ACHN (cell line): Measurements from ENCODE around the gene INCENP.
"Not testable (repeated sequence)": the region's sequence is repeated elsewhere in the genome, so short reads cannot be mapped to it uniquely, and the experiment has no call there.

Experiments
- DNase-seq: peaks from one replicate; pipeline ENCODE4 v3.0.0-alpha.2; 2015
- in situ Hi-C: cut with HindIII; loops from 2 replicates; pipeline ENCODE4 v1.10.0; 2017; ENCODE audit warnings: low sequenced_read_pairs, low pct_ligation_motif_present, low pct_unique_long_range_greater_than_20kb

Gene INCENP

DNA sequence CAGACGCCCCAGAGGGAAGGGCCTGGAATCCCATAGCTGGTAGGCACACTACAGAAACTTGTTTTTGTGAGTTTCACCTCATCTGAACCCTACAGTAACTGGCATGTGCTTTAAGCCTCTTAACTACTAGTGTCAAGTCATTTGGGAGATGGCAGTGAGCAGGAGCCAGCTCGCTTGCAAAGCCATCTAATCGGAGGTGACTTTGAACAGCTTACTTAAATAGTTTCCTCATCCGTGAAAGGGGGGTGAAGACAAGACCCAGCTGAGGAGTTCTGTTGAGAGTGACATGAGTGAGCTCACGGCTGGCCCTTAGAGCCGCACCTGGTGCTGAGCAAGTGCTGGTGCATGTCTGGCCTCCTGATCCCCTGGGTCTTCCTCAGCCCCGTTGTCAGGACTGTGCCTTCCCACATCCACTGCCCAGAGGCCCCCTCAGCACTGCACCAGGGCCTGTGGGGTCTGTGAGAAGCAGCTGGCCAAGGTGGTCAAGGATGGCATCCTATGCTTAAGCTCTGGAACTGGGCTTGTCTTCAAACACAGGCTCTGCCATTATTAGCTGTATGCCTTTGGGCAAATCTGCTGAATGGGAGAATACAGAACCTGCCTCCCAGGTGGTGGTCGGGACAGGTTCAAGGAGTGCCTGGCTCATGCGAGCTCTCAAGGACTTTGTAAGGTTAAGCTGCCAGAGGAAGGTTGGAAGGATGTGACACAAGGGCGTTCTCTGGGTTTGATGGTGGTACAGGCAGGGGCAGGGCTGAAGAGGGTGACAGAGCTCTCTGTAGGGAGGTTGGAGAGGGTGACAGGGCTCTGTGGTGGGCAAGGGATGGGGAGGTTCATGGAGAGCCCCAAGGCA is 27.3 kb downstream of the INCENP start:
- in situ Hi-C loops = no loop called here
- no peak for DNase-seq

DNA sequence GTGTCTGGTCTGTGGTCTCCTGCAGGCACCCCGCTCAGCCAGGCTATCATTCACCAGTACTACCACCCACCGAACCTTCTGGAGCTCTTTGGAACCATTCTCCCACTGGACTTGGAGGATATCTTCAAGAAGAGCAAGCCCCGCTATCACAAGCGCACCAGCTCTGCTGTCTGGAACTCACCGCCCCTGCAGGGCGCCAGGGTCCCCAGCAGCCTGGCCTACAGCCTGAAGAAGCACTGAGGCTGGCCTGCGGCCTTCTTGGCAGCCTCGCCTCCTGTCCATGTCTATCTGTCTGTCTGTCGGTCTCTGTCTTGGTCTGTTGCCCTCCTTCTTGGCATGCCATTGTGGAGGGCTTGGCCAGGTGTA is 27.9 kb downstream of the INCENP start:
- in situ Hi-C loops = no loop called here
- no peak for DNase-seq

DNA sequence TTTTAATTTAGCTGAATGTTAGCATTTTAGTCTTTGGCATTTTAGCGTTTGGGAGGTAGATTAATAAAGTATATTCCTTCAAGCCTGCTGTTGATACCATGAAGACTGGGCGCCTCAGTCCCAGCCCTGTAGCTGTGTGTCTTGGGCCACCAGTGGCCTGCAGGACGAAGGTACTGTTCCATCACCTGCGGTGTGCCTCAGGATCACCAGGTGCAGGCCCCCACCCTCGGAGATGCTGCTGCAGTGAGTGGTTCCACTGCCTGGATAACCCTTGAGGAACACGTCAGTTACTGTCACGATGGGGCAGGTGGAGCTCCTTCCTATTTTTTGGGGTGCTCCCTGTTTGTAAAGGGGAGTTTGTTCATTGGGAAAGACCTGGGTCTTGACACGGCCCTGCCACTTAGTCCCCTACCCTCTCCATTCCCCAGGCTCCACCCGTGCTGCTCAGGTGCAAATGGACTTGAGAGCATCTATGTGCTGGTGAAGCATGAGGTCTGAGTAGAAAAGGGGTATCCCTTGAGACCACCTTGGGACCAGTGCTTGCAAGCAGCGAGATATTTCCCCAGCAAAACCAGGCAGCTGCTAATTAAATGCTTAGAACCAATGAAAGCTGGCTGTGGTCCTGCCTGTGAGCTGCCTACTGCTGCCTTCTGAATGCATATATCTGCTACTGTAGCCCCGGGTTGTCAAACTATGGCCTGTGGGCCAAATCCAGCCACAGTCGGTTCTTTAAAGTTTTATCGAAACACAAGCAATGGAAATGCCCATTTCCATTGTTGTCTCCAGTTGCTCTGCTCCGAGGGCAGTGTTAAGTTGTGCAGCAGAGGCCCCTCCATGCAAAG is 28.7 kb downstream of the INCENP start:
- DNase-seq = no peak
- in situ Hi-C loops = no loop called here

DNA sequence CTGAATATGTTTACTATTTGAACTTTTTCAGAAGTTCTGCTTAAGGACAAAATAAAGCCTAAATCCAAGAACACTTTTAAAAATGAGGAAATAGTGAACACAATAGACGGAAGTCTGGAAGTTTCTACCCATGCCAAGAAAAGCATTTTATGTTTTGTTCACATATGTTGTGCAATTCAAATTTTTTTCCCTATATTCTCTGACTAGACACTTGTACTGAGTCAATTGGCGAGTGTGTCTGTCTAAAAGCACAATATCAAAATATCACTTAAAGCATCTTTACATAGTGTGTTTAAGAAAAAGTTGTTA is 29.2 kb downstream of the INCENP start:
- DNase-seq = no peak
- in situ Hi-C loops = no loop called here

DNA sequence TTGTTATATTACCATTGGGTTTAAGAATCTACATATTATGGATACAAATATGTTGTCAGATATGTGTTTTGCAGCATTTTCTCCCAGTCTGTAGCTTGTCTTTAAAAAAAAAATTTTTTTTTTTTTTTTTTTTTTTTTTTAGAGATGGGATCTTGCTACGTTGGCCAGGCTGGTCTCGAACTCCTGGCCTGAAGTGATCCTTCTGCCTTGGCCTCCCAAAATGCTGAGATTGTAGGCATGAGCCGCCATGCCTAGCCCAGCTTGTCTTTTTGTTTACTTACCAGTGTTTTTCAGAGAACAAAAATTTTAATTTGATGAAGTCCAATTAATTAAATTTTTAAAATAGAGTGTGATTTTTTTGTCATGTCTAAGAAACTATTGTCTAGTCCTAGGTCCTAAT is 29.8 kb downstream of the INCENP start:
- in situ Hi-C loops = no loop called here
- no peak for DNase-seq

DNA sequence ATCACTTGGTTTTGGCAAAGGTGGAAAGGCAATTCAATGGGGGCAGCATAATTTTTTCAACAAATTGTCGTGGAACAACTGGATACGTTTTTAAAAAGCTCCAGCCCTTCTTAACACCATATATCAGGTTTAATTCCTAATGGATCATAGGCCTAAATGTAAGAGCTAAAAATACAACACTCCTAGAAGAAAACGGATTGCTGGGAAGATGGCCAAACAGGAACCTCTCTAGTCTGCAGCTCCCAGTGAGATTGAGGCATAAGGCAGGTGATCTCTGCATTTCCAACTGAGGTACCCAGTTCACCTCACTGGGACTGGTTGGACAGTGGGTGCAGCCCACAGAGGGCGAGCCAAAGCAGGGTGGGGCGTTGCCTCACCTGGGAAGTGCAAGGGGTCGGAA is 33.8 kb downstream of the INCENP start:
- in situ Hi-C loops = no loop called here
- DNase-seq = no peak

DNA sequence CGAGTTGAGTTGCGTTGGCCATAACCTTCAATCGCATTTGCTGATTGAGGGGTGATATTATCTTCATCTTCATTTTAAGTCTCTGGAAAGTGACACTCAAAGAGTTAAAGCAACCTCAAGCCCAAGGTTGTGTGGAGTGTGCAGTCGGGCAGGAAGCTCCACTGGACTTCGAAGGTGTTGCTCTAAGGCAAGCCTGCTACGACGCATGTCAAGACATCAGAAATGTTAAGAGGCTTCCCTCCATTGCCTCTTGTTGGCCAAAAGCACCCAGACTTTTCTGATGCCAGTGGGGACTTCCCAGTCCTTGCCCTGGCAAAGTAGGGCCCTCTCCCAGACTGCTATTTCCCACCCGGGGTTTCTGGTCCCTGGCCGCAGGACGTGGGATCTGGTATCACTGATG is 42.6 kb downstream of the INCENP start:
- DNase-seq = no peak
- in situ Hi-C loops = no loop called here

DNA sequence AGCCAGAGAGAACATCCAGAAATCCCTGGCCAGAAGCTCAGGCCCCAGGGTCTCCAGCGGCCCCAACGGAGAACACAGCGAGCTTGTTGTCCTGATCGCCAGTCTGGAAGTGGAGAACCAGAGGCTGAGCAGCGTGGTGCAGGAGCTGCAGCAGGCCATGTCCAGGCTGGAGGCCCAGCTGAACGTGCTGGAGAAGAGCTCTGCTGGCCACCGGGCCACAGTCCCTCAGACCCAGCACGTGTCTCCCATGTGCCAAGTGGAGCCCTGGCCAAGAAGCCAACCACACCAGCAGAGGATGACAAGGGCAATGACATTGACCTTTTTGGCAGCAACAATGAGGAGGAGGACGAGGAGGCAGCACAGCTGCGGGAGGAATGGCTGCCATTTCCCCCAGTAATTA is 45.6 kb downstream of the INCENP start:
- no peak for DNase-seq
- in situ Hi-C loops = no loop called here

DNA sequence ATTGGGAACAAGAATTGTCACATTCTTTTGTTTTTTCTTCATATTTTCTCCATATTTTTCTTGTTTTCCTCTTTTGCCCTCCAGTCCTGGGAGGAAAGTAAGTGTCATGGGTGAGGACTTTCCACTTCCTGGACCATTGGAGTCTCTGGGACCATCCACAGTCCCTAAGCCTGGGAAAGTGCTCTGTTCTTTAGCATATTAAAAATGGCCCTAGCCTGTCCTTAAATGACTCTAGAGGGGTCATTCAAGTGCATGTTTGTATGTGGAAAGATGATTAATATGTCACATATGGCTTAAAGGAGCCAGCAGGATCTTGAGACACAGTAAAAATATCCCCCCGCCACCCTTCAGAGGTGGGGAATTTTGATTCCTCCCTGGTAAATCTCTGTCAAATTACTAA is 46.1 kb downstream of the INCENP start:
- in situ Hi-C loops = no loop called here
- DNase-seq = no peak

DNA sequence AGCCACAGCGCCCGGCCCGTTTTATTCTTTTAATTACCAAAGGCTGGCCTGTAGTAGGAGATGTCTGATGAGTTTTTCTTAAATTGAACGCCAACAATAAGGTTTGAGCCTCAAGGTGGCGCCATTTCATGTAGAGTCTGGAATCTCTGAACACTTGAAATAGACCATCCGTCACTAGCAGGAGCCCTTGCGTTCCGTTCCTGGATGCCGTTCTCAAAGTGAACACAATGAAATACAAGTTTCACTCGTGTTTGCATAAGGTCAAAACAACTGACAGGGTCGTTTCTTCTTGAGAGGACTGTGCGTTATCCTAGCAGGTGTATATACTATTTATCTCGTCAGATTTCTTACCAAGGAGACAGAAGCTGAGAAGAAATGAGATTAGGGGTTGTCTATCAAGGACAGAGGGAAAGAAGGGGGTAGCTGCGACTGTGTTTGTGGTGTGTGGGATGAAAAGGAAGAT is 47.5 kb downstream of the INCENP start:
- peak; percentile 80 for DNase-seq
- in situ Hi-C loops = no loop called here

DNA sequence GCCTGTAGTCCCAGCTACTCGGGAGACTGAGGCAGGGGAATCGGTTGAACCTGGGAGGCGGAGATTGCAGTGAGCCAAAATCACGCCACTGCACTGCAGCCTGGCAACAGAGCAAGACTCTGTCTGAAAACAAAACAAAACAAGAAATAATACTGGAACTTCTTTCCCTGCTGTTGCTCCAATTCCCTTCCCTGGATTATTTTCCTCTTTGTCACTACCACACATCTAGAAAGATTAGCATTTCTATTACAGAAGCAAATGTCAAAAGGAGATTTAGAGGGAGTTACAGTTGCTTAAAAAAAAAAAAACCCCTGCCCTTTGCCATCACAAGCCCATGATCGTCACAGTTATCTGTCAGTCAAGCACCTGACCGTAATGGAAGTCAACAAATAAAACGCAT is 48.5 kb downstream of the INCENP start:
- in situ Hi-C loops = no loop called here

DNA sequence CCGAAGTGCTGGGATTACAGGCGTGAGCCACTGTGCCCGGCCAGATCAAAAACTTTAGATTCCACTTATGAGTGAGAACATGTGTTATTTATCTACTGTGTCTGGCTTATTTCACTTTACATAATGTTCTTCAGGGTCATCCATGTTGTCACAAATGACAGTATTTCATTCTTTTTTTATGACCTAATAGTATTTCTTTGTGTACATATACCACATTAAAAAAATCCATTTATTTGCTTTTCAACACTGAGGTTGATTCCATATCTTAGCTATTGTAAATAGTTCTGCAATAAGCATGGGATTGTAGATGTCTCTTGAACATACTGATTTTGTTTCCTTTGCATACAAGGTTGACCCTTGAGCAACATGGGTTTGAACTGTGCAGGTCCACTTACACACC is 53.0 kb downstream of the INCENP start:
- in situ Hi-C loops = no loop called here
- DNase-seq = no peak

More for the DNA sequence above, 48.5 kb downstream of the INCENP start:
- DNase-seq = no peak

DNA sequence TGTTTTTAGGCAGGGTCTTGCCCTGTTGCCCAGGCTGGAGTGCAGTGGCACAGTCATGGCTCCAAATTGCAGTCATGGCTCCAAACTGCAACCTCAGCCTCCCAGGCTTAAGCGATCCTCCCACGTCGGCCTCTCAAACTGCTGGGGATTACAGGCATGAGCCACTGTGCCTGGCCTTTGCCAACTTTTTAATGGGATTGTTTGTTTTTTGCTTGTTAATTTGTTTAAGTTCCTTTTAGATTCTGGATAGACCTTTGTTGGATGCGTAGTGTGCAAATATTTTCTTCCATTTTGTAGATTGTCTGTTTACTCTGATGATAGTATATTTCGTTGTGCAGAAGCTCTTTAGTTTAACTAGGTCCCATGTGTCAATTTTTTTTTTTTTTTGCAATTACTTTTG is 56.2 kb downstream of the INCENP start:
- in situ Hi-C loops = no loop called here

DNA sequence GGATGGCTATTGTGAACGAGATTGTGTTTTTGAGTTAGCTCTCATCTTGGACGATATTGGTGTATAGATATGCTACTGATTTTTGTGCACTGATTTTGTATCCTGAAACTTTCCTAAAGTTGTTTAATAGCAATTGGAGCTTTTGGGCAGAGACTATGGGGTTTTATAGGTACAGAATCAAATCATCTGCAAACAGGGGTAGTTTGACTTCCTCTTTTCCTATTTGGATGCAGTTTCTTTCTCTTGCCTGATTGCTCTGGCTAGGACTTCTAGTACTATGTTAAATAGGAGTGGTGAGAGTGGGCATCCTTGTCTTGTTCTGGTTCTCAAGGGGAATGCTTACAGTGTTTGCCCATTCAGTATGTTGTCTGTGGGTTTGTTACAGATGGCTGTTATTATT is 57.3 kb downstream of the INCENP start:
- DNase-seq = no peak
- in situ Hi-C loops = no loop called here

More for the DNA sequence above, 56.2 kb downstream of the INCENP start:
- no peak for DNase-seq

DNA sequence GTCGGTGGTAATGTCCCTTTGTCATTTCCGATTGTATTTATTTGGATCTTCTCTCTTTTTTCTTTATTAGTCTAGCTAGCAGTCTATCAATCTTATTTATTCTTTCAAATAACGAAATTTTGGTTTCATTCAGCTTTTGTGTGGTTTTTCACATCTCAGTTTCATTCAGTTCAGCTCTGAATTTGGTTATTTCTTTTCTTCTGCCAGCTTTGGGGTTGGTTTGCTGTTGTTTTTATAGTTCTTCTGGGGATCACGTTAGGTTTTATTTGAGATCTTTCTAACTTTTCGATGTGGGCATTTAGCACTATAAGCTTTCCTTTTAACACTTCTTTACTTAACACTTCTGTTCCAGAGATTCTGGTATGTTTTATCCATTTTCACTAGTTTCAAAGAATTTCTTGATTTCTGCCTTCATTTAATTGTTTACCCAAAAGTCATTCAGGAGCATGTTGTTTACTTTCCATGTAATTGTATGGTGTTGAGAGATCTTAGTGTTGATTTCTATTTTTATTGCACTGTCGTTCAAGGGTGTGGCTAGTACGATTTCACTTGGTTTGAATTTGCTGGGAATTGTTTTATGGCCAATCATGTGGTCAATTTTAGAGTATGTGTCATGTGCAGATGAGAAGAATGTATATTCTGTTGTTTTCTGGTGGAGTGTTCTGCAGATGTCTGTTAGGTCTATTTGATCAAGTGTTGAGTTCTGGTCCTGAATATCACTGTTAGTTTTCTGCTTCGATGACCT is 58.5 kb downstream of the INCENP start:
- in situ Hi-C loops = no loop called here

DNA sequence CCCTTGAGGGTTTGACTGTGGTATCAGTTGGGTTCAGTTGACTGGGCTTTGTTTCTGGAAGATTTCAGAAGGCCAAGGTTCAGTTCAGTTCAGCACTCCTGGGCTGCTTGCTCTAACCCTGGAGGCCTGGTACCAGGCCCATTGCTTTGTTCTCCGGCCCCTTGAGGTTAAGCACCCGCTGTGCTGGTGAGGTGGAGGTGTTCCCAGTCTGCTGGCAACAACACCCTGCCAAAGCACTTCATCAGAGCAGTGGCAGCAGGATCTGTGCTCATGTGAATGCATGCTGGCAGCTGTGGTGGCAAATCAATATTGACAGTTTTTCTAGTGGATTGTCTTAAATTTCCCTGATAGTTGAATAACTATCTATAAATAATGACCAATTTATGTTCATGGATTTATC is 62.4 kb downstream of the INCENP start:
- DNase-seq = no peak
- in situ Hi-C loops = no loop called here

More for the DNA sequence above, 58.5 kb downstream of the INCENP start:
- no peak for DNase-seq

DNA sequence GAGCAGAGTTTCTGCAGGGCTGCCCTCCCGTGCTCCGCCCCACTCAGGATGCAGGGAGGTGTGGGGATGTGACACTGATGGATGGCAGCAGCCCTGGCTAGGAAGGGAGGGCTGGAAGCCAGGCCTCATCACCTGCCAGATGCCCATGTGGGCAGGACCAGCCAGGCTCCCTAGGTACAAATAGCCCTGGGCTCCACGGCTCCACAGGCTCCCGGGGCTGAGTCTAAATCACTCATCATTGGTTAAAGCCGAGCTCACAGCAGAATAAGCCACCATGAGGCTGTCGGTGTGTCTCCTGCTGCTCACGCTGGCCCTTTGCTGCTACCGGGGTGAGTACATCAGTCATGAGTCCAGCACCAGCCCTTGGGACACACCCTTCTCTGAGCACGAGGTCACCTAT is 66.2 kb downstream of the INCENP start, which contains the start of gene SCGB1D1:
Gene SCGB1D1 (plus strand): TSS at position 206 of the 400 bp plus-strand sequence. CDS start 69 bp downstream, at position 275.
- in situ Hi-C loops = no loop called here
- no peak for DNase-seq

DNA sequence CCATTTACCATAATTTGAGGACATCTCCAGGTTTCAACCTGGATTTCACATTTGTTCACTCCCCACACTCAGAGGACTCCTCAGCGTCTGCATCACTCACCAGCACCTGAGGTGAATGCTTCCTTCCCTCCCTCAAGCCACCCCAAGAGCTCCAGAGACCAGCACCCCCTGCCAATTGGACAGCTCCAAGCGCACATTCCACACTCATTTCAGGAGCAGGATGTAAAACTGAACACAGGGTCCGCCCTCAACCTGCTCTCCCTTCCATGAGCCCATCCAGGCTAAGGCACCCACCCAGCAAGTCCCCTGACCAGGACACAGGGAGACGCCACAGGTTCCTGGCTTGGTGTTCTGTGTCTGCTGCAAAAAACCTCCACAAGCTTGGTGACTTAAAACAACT is 70.1 kb downstream of the INCENP start:
- no peak for DNase-seq
- in situ Hi-C loops = no loop called here

DNA sequence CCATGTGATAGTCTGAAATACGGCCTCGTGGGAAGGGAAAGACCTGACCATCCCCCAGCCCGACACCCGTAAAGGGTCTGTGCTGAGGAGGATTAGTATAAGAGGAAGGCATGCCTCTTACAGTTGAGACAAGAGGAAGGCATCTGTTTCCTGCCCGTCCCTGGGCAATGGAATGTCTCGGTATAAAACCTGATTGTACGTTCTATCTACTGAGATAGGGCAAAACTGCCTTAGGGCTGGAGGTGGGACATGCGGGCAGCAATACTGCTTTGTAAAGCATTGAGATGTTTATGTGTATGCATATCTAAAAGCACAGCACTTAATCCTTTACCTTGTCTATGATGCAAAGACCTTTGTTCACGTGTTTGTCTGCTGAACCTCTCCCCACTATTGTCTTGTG is 71.2 kb downstream of the INCENP start:
- DNase-seq, in situ Hi-C loops: not testable (repeated sequence)
